ENCODE results near the gene ZNF821.
A peak's percentile ranks its signal among the peaks of the same experiment; 100 is the strongest.

DNA sequence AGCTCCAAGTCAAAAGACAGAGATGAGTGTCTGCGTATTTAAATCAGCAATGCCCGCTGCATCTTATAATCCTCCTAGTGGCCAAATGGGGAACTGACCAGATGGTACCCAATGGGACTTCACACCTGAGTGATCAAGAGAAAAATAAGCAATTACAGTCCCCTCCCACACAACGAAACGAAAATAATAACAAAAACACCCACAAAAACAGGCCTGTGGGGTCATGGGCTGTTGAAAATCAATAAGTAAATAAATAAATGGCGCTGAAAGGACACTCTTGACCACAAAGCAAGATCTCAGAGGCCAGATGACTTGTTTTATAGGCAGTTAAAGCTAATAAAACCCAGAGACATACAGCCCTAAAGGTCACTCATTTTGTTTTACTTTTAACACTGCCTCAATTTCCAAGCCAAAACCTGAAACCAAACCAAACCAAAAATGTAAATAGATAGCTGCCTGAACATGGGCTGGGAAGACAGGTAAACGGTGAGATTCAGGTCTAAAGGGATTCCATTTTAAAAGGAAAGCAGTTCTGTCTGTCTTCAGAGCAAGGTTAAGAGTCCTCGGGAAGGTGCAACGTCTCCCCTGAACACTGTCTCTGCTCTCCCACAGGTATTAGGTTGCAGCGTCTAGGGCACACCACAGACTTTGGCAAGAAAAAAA, 1.3 kb downstream of the ZNF821 start:
- TF ChIP-seq CTCF (IDR thresholded peaks at IDR 0.05; ENCODE audit: low read depth, low read length, poor library complexity, severe bottlenecking) (peak; percentile 81), EZH2phosphoT487 (IDR thresholded peaks at IDR 0.05; ENCODE audit: borderline replicate concordance, low read length) (no peak)

All from DOHH2 (cell line).